CMK (cell line): Measurements from ENCODE around the gene SLC7A11.

Experiments used
- DNase-seq: peaks from one replicate; pipeline ENCODE4 v3.0.0-alpha.2; 2010; ENCODE audit warnings: low read depth

SLC7A11 gene

DNA sequence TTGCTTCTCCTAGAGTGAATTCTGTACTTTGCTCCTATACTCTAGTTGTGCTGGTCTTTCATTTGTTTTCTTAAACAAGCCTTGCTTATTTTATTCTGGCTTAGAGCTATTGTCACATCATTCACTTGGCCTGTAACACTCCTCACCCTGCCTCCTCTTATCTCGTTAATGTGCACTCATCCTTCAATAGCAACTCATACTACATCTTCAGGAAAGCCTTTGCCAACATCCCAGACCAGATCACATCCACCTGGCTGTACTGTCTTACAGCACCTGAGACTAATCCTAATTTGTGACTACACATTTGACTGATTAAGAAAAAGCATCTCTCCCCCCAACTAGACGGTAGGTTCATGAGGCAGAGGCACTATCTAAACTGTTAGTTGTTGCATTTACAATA, 80.8 kb downstream of the SLC7A11 start:
- no peak for DNase-seq

DNA sequence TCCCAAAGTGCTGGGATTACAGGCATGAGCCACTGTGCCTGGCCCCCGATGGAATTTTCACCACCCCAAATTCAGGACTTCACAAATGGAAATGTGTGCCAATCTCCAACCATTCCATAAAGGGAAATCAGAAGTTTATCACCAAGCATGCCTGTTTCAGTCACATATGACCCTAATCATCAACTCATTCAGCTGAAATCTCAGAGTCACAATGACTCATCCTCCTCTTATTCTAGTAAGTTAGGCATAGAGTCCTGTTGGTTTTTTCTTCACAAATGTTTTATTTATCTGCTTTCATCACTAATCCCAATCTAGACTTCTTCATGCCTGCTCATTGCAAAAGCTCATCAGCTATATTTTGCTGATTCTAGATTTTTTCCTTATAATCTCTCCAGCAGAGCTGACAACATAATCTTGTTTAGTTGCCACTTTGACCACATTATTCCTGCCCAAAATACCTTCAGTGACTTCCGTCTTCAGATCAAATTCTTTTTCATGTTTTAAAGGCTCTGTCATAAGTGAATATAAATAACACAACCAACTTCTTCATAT, 83.3 kb downstream of the SLC7A11 start:
- no peak for DNase-seq

DNA sequence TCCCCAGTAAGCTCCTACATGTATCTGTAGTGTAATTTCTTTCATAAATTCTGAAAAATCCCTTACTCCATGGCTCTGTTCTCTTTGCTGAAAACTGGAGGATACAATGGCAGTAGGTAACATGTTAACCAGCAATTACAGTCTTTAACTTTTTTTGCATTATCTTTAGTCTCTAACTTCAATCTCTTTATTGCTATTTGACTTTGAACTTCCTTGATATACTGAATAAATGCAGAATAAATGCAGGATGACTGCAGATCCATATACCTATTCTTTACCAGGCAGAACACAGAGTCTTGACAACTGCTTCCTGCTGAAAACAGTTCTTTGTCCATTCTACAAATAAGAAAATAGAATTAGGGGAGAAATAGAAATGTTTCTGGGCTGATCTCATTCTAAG, 101.3 kb downstream of the SLC7A11 start:
- DNase-seq = no peak

DNA sequence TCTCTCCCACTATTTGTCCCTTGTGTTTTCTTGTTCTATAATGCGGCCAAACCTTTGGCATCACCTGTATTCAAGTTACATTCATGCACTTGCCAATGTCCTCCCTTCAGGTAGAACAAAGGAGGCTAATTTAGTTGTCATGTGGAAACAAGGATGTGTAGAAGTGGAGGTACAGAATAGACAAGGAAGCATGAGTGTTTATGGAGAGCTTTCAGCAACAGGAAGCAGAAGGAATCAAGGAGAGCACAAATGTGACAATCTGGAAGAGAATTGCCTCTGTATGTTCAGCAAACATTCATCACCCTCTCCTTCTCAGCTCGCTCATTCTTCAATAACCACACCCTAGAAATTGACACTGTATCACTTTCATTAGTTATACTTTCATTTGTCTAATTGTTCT, 103.4 kb downstream of the SLC7A11 start:
- DNase-seq = no peak

DNA sequence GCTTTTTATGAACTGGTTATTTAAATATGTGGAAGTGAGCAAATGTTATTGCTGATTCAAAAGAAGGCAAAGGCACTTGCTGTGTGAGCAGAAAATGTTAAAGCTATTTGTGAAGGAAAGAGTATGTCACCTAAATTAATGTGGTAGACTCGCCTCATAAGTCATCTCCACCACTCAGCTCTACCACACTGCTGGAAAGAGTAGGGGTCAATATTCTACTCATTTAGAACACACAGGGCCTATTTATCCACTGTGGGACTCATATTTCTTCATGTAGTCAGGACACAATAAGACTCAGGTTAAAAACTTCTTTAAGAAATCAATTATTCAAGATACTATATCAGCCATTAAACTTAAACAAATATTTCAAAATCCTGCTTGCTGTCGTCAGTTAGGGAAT, 106.5 kb downstream of the SLC7A11 start:
- DNase-seq = no peak

DNA sequence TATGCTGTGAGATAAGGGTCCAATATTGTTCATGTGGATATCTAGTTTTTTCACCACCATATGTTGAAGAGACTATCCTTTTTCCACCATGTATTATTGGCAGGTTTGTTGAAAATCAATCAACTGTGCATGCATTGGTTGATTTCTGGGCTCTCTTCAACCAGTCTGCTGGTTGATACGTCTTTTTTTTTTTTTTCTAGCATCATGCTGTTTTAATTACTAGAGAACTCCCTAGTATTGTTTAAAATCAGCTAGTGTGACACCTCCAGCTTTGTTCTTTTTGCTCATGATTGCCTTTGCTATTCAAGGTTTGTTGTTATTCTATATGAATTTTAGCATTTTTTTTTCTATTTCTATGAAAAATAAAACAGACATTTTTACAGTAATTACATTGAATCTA, 123.9 kb downstream of the SLC7A11 start:
- no peak for DNase-seq

DNA sequence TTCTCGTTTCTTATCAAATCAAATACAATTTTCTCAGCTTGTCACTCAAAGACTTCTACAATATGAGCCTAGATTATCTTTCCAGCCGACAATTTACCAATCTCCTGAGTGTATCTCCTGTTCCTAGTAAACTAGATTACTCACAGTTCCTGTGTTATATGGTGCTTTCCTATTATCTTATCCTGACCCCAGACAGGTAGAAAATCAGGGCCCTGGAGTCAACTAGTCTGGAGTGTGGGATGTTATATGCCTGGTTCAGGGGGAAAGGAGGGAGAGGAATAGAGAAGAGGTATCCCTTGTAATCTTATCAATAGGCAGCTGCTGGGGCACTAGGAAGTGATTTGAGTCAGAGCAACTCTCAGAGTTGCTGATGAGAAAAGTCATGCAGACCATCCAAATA, 127.1 kb downstream of the SLC7A11 start:
- DNase-seq = no peak

DNA sequence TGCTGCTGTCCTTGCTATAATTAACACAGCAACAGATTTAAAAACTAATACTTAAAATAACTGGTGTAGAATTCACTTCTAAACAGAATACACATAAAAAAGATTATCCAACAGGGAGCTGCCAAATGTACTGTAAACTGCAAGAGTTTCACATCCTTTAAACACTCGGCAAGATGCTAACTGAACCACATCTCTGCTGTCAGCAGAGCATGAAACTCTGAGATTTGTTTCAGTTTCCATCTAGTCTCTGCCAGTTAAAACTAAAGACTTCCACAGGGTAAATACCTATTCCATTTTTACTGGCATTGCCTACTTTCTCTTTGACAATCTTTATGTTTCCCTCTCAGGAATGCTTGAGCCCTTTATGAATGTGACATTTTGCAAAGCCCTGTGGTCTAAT, 127.7 kb downstream of the SLC7A11 start:
- no peak for DNase-seq
